Epithelial cell of proximal tubule (primary cell): Measurements from ENCODE around the gene SLC9B1. TPM values are rescaled to one million over a fixed set of nuclear protein-coding genes. Genes with fewer than 3 reads are reported as not detected.
A peak's percentile ranks its signal among the peaks of the same experiment; 100 is the strongest.

Source experiments
- DNase-seq: peaks from one replicate; pipeline ENCODE4 v3.0.0-alpha.2; 2011; ENCODE audit warnings: low read depth
- H3K4me3 ChIP-seq: 2 replicates; pipeline ENCODE4 v1.5.1; 2011; ENCODE audit warnings: low read depth, mild to moderate bottlenecking, low read length
- CTCF ChIP-seq: conservative IDR thresholded peaks from 2 replicates; pipeline ENCODE4 v1.5.1; 2012; ENCODE audit warnings: low read depth, mild to moderate bottlenecking, low read length
- total RNA-seq: library from RNA; depleted of rRNA; stranded (reverse); fragments of >200 nt; gene quantifications from 2 replicates; pipeline ENCODE4 v1.2.3, GENCODE V29; 2015

Gene SLC9B1, protein sequence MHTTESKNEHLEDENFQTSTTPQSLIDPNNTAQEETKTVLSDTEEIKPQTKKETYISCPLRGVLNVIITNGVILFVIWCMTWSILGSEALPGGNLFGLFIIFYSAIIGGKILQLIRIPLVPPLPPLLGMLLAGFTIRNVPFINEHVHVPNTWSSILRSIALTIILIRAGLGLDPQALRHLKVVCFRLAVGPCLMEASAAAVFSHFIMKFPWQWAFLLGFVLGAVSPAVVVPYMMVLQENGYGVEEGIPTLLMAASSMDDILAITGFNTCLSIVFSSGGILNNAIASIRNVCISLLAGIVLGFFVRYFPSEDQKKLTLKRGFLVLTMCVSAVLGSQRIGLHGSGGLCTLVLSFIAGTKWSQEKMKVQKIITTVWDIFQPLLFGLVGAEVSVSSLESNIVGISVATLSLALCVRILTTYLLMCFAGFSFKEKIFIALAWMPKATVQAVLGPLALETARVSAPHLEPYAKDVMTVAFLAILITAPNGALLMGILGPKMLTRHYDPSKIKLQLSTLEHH
- total RNA-seq = 0.43 and 1.1 TPM in 2 replicates

DNA sequence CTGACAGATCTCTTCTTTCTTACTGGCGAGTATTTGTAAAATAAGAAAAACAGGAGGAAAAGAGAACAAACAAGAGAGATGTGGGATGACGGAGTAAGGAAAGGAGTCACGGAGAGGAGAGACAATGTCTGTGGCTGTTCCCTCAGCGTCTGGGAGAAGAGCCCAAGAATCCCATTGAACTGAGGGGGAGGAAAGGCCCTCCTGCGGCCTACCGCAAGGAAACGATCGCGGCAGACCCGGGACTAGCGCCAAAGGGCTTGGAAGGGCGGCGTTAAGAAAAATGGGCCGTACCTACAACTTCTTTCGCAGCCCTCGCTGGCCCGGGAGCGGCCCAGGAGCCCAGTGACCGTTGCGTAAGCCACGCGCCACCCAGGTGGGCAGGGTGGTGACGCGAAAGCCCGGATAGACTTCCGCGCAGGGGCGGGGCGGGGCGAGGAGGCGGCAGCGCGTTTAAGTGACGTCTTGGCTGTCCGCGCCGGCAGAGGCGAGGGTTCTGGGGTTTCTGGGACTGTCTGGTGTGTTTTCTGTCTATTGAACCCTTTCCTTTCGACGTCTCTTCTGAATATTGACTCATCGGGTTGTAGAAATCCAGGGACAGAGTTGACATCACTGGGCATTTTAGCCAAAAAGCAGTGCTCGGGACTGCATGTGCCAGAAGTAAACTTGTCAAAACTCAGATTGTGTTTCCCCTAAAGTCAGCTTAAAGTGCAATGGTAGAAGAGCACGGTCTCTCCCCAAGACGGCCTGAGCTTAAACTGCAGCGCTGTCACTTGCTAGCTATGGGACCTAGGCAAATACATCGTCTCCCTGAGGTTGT, at the start of gene SLC9B1:
TSS of gene SLC9B1 (minus strand) at position 398 of the 817 bp plus-strand sequence. CDS start 27,994 bp downstream, outside the sequence.
- peak; percentile 71 for DNase-seq
- no peak for TF ChIP-seq CTCF
- peak within 1 kb of the TSS; percentile 59 for H3K4me3 ChIP-seq

GRCh38 chr4:103067841-103068547, 48.5 kb upstream of the SLC9B1 start:
- no peak overlapping the region for H3K4me3 ChIP-seq
- no peak for TF ChIP-seq CTCF
- no peak for DNase-seq

GRCh38 chr4:103060453-103061148, 41.1 kb upstream of the SLC9B1 start:
- no peak for DNase-seq
- no peak overlapping the region for H3K4me3 ChIP-seq
- TF ChIP-seq CTCF = no peak

DNA sequence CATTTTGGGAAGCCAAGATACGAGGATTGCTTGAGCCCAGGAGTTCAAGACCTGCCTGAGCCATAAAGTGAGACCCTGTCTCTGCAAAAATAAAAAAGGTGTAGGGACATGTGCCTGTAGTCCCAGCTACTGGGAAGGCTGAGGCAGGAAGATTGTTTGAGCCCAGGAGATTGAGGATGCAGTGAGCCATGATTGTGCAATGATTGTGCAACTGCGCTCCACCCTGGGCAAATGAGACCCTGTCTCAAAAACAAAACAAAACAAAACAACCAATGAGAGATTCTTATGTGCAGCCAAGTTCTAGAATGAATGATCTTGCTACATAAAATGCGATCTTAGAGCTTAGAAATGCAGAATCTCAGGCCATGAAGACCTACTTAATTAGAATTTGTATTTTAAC, 34.5 kb upstream of the SLC9B1 start:
- no peak for TF ChIP-seq CTCF
- no peak for DNase-seq
- H3K4me3 ChIP-seq = no peak overlapping the region

DNA sequence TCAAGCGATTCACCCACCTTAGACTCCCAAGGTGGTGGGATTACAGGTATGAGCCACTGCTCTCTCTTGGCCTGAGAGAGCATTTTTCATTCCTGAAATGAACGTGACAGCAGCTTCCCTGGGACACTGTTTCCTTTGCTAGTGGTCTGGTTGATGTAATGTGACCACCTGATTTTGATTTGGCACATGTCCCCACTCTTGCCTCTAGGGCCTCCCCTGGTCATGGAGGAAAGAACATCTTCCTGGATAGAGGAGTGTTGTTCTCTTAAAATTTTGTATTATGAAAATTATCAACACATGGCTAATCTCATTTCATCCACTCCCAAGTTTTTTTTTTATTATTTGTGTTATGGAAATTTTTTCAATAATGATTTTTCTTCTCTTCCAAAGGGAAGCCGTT, 33.3 kb upstream of the SLC9B1 start:
- no peak overlapping the region for H3K4me3 ChIP-seq

More for the DNA sequence above, 33.3 kb upstream of the SLC9B1 start:
- no peak for TF ChIP-seq CTCF
- DNase-seq = no peak
